ENCODE measurements around the gene ASH1L. TPM values are rescaled to one million over a fixed set of nuclear protein-coding genes. Genes with fewer than 3 reads are reported as not detected.
"Not testable (repeated sequence)": the region's sequence is repeated elsewhere in the genome, so short reads cannot be mapped to it uniquely, and the experiment has no call there.

ASH1L gene
- total and polyA plus RNA-seq, 2 experiments from 2014 or later, result 23.6 to 24.7 TPM

- TF ChIP-seq REST (IDR thresholded peaks at IDR 0.05; ENCODE audit: unreplicated experiment), result peak; percentile 6
- no peak for TF ChIP-seq CREB1 (CRISPR knock-in tag; IDR thresholded peaks at IDR 0.05; ENCODE audit: low read depth)
Observed at GRCh38 chr1:155562581-155563376, at the start of gene ASH1L (continued).

- H3K4me2 ChIP-seq, result peak overlapping the region; percentile 70; the same call in 1 of the 2 replicates
- not testable (repeated sequence) for H3K4me1 Mint-ChIP-seq; H3K79me2 ChIP-seq (replicated peaks; ENCODE audit: insufficient read depth); H3K36me3 ChIP-seq (ENCODE audit: insufficient read depth); H3K9me2 ChIP-seq (ENCODE audit: insufficient read depth); H3K27ac Mint-ChIP-seq; H3K27me3 ChIP-seq (ENCODE audit: insufficient read depth); H3K9me3 Mint-ChIP-seq; H2AFZ ChIP-seq; H3K27ac ChIP-seq (ENCODE audit: low read depth); DNase-seq (ENCODE audit: low spot score); H4K20me1 ChIP-seq (replicated peaks; ENCODE audit: insufficient read depth); H3F3A ChIP-seq (replicated peaks; ENCODE audit: low read depth); H3K27me3 Mint-ChIP-seq (ENCODE audit: insufficient read depth, low read depth, poor library complexity); H3K4me1 ChIP-seq (ENCODE audit: insufficient read depth)
- Mint-ChIP-seq H3K4me3 (peak overlapping the region; percentile 93; the same call in 2 of the 3 replicates), H3K36me3 (ENCODE audit: low read depth) (peaks cover 24% of the 10 kb centered on the region)
- H3K4me3 ChIP-seq, result peak overlapping the region; percentile 66
- ATAC-seq, result peak; percentile 69
Observed at GRCh38 chr1:155610257-155610647, 47.6 kb upstream of the ASH1L start.

GRCh38 chr1:155609515-155610256, 47.1 kb upstream of the ASH1L start, which contains the start of gene MSTO1:
TSS of gene MSTO1 (plus strand) at chr1:155610218. CDS start at chr1:155610249, 31 bp downstream.
- Histone ChIP-seq H3K27me3 (ENCODE audit: insufficient read depth) (no peaks in the 10 kb centered on the region), H3K4me2 (peak within 1 kb of the TSS; percentile 74), H3K4me1 (ENCODE audit: insufficient read depth) (no peaks in the 10 kb centered on the region), H2AFZ (peak within 1 kb of the TSS; percentile 39; the same call in 1 of the 2 replicates), H3K9me2 (ENCODE audit: insufficient read depth) (no peaks in the 10 kb centered on the region), H4K20me1 (replicated peaks; ENCODE audit: insufficient read depth) (no peaks in the 10 kb centered on the region), H3K4me3 (peak within 1 kb of the TSS; percentile 66), H3K79me2 (replicated peaks; ENCODE audit: insufficient read depth) (no peaks in the 10 kb centered on the region), H3K27ac (ENCODE audit: low read depth) (peak within 1 kb of the TSS; percentile 48; the same call in 1 of the 2 replicates), H3F3A (replicated peaks; ENCODE audit: low read depth) (0 out of 2 replicates have a peak, but pooled peaks cover 4% of the 10 kb centered on the region), H3K36me3 (ENCODE audit: insufficient read depth) (no peaks in the 10 kb centered on the region; the same call in 1 of the 2 replicates)
- Mint-ChIP-seq H3K9me3 (no peaks in the 10 kb centered on the region), H3K4me1 (peaks cover 4% of the 10 kb centered on the region; the same call in 1 of the 3 replicates), H3K27me3 (ENCODE audit: insufficient read depth, low read depth, poor library complexity) (peaks cover 5% of the 10 kb centered on the region), H3K36me3 (ENCODE audit: low read depth) (peaks cover 21% of the 10 kb centered on the region), H3K4me3 (peak within 1 kb of the TSS; percentile 93), H3K27ac (peak within 1 kb of the TSS; percentile 95)
- TF ChIP-seq CREB1 (CRISPR knock-in tag; IDR thresholded peaks at IDR 0.05; ENCODE audit: low read depth), result peak; percentile 48; the same call in 1 of the 2 replicates
- peak; percentile 95 for TF ChIP-seq POLR2AphosphoS5 (IDR thresholded peaks at IDR 0.05; ENCODE audit: low read depth)
- no peak for TF ChIP-seq CTCF (conservative IDR thresholded peaks at IDR 0.05; ENCODE audit: low read depth in 2 of 2)
- no peak for TF ChIP-seq REST (IDR thresholded peaks at IDR 0.05; ENCODE audit: unreplicated experiment)
- no peak for TF ChIP-seq EZH2 (IDR thresholded peaks at IDR 0.05; ENCODE audit: low read depth, unreplicated experiment)
- TF ChIP-seq JUNB (IDR thresholded peaks at IDR 0.05; ENCODE audit: unreplicated experiment), result no peak
- no peak for TF ChIP-seq NANOG (IDR thresholded peaks at IDR 0.05; ENCODE audit: borderline replicate concordance)
- TF ChIP-seq ETS1 (IDR thresholded peaks at IDR 0.05), result no peak
- peak; percentile 99 for DNase-seq (ENCODE audit: low spot score)
- peak; percentile 98 for ATAC-seq

Measured in GM23338 (cell line).